DMS53 treated with DMSO at 0.1 percent for 48 hours (cell line): Measurements from ENCODE around the gene RBM25.
"Not testable (repeated sequence)": the region's sequence is repeated elsewhere in the genome, so short reads cannot be mapped to it uniquely, and the experiment has no call there.

Experiments used
- DNase-seq: peaks from one replicate; lab custom pipeline; 2025; ENCODE audit not compliant: unreplicated experiment; lab: John Stamatoyannopoulos, UW

The RBM25 gene

GRCh38 chr14:73058224-73058921, at the start of gene RBM25:
TSS of gene RBM25 (plus strand) at chr14:73058534. CDS start at chr14:73071642, 13,108 bp downstream.
- DNase-seq, result peak; percentile 93

GRCh38 chr14:73011189-73011588, 47.1 kb upstream of the RBM25 start:
- not testable (repeated sequence) for DNase-seq

- DNase-seq, result no peak
These were observed 44.2 kb upstream of the RBM25 start for GRCh38 chr14:73014105-73014504.

GRCh38 chr14:73015552-73015951, 42.8 kb upstream of the RBM25 start:
- DNase-seq, result not testable (repeated sequence)

GRCh38 chr14:73016011-73016410, 42.3 kb upstream of the RBM25 start:
- DNase-seq, result not testable (repeated sequence)

- no peak for DNase-seq
These were observed 36.3 kb upstream of the RBM25 start for GRCh38 chr14:73022051-73022450.

- DNase-seq, result no peak
These were observed 32.8 kb upstream of the RBM25 start for GRCh38 chr14:73025544-73025943.

GRCh38 chr14:73026243-73026844, 32.0 kb upstream of the RBM25 start:
- DNase-seq, result no peak

GRCh38 chr14:73026845-73027542, 31.3 kb upstream of the RBM25 start, which contains the start of gene ZFYVE1:
TSS of gene ZFYVE1 (minus strand) at chr14:73027106. CDS start at chr14:73024508, 2,598 bp downstream.
- peak; percentile 93 for DNase-seq

- no peak for DNase-seq
These were observed 30.8 kb upstream of the RBM25 start for GRCh38 chr14:73027546-73027945.

- no peak for DNase-seq
These were observed 30.4 kb upstream of the RBM25 start for GRCh38 chr14:73027984-73028383.

- DNase-seq, result not testable (repeated sequence)
These were observed 21.5 kb upstream of the RBM25 start for GRCh38 chr14:73036706-73037450.

- DNase-seq, result no peak
These were observed 10.5 kb upstream of the RBM25 start for GRCh38 chr14:73047808-73048207.

- no peak for DNase-seq
These were observed 8.9 kb upstream of the RBM25 start for GRCh38 chr14:73049428-73049827.

GRCh38 chr14:73055251-73055650, 3.1 kb upstream of the RBM25 start:
- no peak for DNase-seq

GRCh38 chr14:73057944-73058223, 450 bp upstream of the RBM25 start:
- DNase-seq, result no peak

GRCh38 chr14:73058922-73059673, 764 bp downstream of the RBM25 start:
- DNase-seq, result no peak

- DNase-seq, result no peak
These were observed 11.3 kb downstream of the RBM25 start for GRCh38 chr14:73069585-73069984.

- no peak for DNase-seq
These were observed 32.7 kb downstream of the RBM25 start for GRCh38 chr14:73091044-73091443.

- DNase-seq, result no peak
These were observed 39.1 kb downstream of the RBM25 start for GRCh38 chr14:73097421-73097820.

- DNase-seq, result no peak
These were observed 42.0 kb downstream of the RBM25 start for GRCh38 chr14:73100334-73100733.
